Nephron progenitor cell (in vitro differentiated cells): ENCODE data around the gene KIF19.
A peak's percentile ranks its signal among the peaks of the same experiment; 100 is the strongest.
"Not testable (repeated sequence)": the region's sequence is repeated elsewhere in the genome, so short reads cannot be mapped to it uniquely, and the experiment has no call there.

Experiments
- DNase-seq: peaks from one replicate; pipeline ENCODE4 v3.0.0; 2021
- H3K27ac Mint-ChIP-seq: 2 replicates; pipeline ENCODE4 v1.8.0; 2021; ENCODE audit warnings: mild to moderate bottlenecking, moderate library complexity, mixed read lengths
- H3K27me3 Mint-ChIP-seq: 2 replicates; pipeline ENCODE4 v1.8.0; 2021; ENCODE audit warnings: mild to moderate bottlenecking, low read depth, mixed read lengths; ENCODE audit not compliant: poor library complexity
- H3K36me3 Mint-ChIP-seq: 2 replicates; pipeline ENCODE4 v1.8.0; 2021; ENCODE audit warnings: low read depth, mixed read lengths
- H3K4me1 Mint-ChIP-seq: 2 replicates; pipeline ENCODE4 v1.8.0; 2021; ENCODE audit warnings: mixed read lengths
- H3K4me3 Mint-ChIP-seq: 2 replicates; pipeline ENCODE4 v1.8.0; 2021; ENCODE audit warnings: mild to moderate bottlenecking, moderate library complexity, mixed read lengths
- H3K9me3 Mint-ChIP-seq: 2 replicates; pipeline ENCODE4 v1.8.0; 2021; ENCODE audit warnings: mild to moderate bottlenecking, moderate library complexity, mixed read lengths
- TF ChIP-seq, protein P1 (sequence below): fragments of 200-600 bp; sonication (generic); IDR thresholded peaks from 2 replicates; pipeline ENCODE4 v1.5.0; 2021; ENCODE audit warnings: antibody characterized with exemption

The KIF19 gene, protein sequence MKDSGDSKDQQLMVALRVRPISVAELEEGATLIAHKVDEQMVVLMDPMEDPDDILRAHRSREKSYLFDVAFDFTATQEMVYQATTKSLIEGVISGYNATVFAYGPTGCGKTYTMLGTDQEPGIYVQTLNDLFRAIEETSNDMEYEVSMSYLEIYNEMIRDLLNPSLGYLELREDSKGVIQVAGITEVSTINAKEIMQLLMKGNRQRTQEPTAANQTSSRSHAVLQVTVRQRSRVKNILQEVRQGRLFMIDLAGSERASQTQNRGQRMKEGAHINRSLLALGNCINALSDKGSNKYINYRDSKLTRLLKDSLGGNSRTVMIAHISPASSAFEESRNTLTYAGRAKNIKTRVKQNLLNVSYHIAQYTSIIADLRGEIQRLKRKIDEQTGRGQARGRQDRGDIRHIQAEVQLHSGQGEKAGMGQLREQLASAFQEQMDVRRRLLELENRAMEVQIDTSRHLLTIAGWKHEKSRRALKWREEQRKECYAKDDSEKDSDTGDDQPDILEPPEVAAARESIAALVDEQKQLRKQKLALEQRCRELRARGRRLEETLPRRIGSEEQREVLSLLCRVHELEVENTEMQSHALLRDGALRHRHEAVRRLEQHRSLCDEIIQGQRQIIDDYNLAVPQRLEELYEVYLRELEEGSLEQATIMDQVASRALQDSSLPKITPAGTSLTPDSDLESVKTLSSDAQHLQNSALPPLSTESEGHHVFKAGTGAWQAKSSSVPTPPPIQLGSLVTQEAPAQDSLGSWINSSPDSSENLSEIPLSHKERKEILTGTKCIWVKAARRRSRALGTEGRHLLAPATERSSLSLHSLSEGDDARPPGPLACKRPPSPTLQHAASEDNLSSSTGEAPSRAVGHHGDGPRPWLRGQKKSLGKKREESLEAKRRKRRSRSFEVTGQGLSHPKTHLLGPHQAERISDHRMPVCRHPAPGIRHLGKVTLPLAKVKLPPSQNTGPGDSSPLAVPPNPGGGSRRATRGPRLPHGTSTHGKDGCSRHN

DNA sequence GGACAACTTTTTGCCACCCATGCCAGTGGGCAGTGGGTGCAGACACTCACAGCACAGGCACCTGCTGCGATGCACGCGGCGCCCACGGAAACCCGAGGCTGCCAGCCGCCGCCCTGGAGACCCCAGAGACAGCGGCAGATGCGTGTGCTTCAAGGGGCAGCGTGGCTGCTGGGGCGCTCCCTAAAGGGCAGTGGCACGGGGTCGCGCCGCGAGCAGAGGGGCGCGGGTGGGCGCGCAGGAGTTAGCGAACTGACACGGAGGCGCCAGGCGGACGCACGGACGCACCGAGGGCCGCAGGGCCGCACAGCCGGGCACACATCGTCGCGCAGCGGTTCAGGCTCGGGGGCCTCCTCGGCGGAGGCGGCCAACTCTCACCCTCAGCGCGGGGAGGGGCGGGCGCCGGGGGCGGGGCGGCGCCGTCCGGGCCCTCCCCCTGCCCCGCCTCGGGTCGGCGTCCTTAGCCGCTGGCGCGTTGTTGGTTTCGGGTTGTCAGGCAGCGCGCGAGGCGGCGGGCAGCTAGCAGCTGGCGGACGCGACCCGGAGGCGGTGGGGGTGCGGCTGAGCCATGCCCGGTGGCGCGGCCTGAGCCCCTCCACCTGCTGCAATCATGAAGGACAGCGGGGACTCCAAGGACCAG lies at the start of gene KIF19:
KIF19 (plus strand) TSS at position 484 of the 637 bp plus-strand sequence; CDS start at position 608, 124 bp downstream.
- peak; percentile 77 for DNase-seq
- no peaks in the 10 kb centered on the region for H3K9me3 Mint-ChIP-seq
- TF ChIP-seq, protein P1, sequence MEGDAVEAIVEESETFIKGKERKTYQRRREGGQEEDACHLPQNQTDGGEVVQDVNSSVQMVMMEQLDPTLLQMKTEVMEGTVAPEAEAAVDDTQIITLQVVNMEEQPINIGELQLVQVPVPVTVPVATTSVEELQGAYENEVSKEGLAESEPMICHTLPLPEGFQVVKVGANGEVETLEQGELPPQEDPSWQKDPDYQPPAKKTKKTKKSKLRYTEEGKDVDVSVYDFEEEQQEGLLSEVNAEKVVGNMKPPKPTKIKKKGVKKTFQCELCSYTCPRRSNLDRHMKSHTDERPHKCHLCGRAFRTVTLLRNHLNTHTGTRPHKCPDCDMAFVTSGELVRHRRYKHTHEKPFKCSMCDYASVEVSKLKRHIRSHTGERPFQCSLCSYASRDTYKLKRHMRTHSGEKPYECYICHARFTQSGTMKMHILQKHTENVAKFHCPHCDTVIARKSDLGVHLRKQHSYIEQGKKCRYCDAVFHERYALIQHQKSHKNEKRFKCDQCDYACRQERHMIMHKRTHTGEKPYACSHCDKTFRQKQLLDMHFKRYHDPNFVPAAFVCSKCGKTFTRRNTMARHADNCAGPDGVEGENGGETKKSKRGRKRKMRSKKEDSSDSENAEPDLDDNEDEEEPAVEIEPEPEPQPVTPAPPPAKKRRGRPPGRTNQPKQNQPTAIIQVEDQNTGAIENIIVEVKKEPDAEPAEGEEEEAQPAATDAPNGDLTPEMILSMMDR, result no peak
- no peaks in the 10 kb centered on the region for H3K36me3 Mint-ChIP-seq
- peaks cover 34% of the 10 kb centered on the region for H3K4me1 Mint-ChIP-seq
- H3K27me3 Mint-ChIP-seq, result peaks cover 76% of the 10 kb centered on the region
- no peak within 1 kb of the TSS for H3K27ac Mint-ChIP-seq
- peak within 1 kb of the TSS; percentile 73 for H3K4me3 Mint-ChIP-seq

DNA sequence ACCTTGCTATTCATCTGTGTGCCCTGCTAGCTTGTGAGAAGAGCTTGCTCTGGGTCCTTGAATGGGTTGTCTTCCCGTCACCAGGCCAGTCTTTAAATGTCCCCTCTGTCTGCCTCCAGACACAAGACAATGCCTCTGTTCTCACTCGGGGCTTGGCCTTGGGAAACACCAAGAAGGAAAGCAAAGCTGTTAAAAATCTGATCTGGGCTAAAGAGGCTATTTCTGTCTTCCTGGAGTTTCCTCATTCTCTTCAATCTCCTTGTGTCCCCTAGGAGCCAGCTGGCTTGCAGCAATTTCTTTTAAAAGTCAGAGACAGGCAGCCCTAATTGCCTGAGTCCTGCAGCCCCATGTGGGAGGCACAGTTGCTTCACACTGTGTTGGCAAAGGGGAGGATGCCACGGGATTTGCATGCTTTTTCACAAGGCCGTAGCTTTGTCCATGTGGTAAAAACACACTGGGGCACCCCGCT lies 49.5 kb upstream of the KIF19 start:
- Mint-ChIP-seq H3K4me1 (peaks cover 59% of the 10 kb centered on the region), H3K9me3 (no peaks in the 10 kb centered on the region), H3K27ac (peak overlapping the region; percentile 47), H3K4me3 (no peak overlapping the region), H3K36me3 (no peaks in the 10 kb centered on the region), H3K27me3 (peaks cover 52% of the 10 kb centered on the region)
- TF ChIP-seq, protein P1, result no peak
- DNase-seq, result no peak

DNA sequence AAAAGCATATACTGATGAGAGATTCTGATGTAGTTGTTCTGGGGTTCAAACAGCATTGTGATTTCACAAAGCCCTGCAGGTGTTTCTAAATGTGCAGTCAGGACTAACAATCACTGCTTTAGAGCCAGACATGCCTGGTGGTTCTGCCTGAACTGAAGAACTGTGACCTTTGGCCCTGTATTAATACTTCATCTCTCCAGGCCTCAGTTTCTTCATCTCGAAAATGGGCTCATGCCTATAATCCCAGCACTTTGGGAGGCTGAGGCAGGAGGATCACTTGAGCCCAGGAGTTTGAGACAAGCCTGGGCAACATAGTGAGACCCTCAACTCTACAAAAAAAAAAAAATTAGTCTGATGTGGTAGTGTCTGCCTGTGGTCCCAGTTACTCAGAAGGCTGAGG lies 48.1 kb upstream of the KIF19 start:
- TF ChIP-seq, protein P1, result no peak
- no peaks in the 10 kb centered on the region for H3K36me3 Mint-ChIP-seq
- no peak overlapping the region for H3K4me3 Mint-ChIP-seq
- H3K27ac Mint-ChIP-seq, result no peak overlapping the region
- no peak for DNase-seq
- H3K27me3 Mint-ChIP-seq, result peaks cover 41% of the 10 kb centered on the region
- peaks cover 46% of the 10 kb centered on the region for H3K4me1 Mint-ChIP-seq
- H3K9me3 Mint-ChIP-seq, result no peaks in the 10 kb centered on the region

DNA sequence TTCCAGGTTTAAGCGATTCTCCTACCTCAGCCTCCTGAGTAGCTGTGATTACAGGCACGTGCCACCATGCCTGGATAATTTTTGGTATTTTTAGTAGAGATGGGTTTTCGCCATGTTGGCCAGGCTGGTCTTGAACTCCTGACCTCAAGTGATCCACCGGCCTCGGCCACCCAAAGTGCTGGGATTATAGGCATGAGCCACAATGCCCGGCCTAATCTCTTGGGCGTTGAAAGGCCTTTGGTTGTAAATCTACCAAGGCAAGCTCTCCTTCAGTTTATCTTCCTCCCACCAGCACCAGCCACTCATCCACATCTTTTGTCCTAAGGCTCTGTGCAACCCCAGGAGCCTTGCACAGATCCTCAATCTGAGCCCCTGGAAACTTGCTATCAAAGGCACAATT lies 46.4 kb upstream of the KIF19 start:
- not testable (repeated sequence) for H3K9me3 Mint-ChIP-seq, DNase-seq, H3K4me3 Mint-ChIP-seq, H3K36me3 Mint-ChIP-seq, H3K27ac Mint-ChIP-seq
- H3K27me3 Mint-ChIP-seq, result peaks cover 31% of the 10 kb centered on the region
- peaks cover 30% of the 10 kb centered on the region for H3K4me1 Mint-ChIP-seq

DNA sequence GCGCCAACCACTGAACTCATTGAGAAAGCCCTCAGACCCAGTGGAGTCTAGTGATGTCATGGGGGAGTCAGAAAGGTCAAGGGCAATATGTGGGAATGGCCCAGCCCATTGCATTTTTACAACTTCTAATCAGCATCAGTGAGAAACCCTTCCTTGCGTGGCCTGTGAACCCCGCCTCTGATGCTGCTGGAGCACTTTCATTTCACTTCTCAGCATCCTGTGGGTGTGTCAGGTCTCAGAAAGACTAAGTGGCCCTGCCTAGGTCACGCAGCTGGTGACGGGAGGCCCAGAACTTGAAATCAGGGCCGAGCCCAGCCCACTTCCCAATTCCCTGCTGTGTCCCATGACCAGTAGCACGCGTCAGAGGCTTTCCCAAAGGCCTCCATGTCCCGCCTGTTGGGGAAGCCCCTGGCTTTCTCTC lies 45.9 kb upstream of the KIF19 start:
- Mint-ChIP-seq H3K27ac (no peak overlapping the region), H3K4me1 (peaks cover 30% of the 10 kb centered on the region), H3K27me3 (peaks cover 30% of the 10 kb centered on the region), H3K9me3 (no peaks in the 10 kb centered on the region), H3K4me3 (no peak overlapping the region), H3K36me3 (no peaks in the 10 kb centered on the region)
- no peak for DNase-seq
- TF ChIP-seq, protein P1, result no peak
